Activated T-cell treated with anti-CD3 and anti-CD28 coated beads for 4 hours (primary cell): ENCODE results near the gene AGRN.
"Not testable (repeated sequence)": the region's sequence is repeated elsewhere in the genome, so short reads cannot be mapped to it uniquely, and the experiment has no call there.

Source experiments
- DNase-seq: peaks from one replicate; pipeline ENCODE4 v3.0.0-alpha.2; 2020

The AGRN gene

GRCh38 chr1:1083416-1084371, 63.8 kb downstream of the AGRN start:
- no peak for DNase-seq

- no peak for DNase-seq
Observed at GRCh38 chr1:1084372-1085170, 64.7 kb downstream of the AGRN start.

GRCh38 chr1:1085171-1085841, 65.4 kb downstream of the AGRN start:
- no peak for DNase-seq

- no peak for DNase-seq
Observed at GRCh38 chr1:1085911-1086841, 66.3 kb downstream of the AGRN start.

GRCh38 chr1:1086911-1087341, 67.0 kb downstream of the AGRN start:
- DNase-seq: no peak

- DNase-seq: no peak
Observed at GRCh38 chr1:1087351-1088028, 67.6 kb downstream of the AGRN start.

GRCh38 chr1:1088029-1088800, 68.3 kb downstream of the AGRN start:
- no peak for DNase-seq

GRCh38 chr1:1088801-1089680, 69.1 kb downstream of the AGRN start:
- DNase-seq: no peak

- DNase-seq: no peak
Observed at GRCh38 chr1:1089731-1090423, 70.0 kb downstream of the AGRN start.

- no peak for DNase-seq
Observed at GRCh38 chr1:1090424-1091343, 70.8 kb downstream of the AGRN start.

GRCh38 chr1:1091344-1092148, 71.6 kb downstream of the AGRN start:
- DNase-seq: no peak

GRCh38 chr1:1092149-1092855, 72.4 kb downstream of the AGRN start:
- DNase-seq: no peak

- DNase-seq: no peak
Observed at GRCh38 chr1:1092894-1093609, 73.1 kb downstream of the AGRN start.

GRCh38 chr1:1093610-1093943, 73.7 kb downstream of the AGRN start:
- DNase-seq: no peak

- no peak for DNase-seq
Observed at GRCh38 chr1:1094981-1095380, 75.1 kb downstream of the AGRN start.

- DNase-seq: not testable (repeated sequence)
Observed at GRCh38 chr1:1096136-1096535, 76.2 kb downstream of the AGRN start.
